ENCODE data around the gene QKI. TPM values are rescaled to one million over a fixed set of nuclear protein-coding genes. Genes with fewer than 3 reads are reported as not detected.
"Not testable (repeated sequence)": the region's sequence is repeated elsewhere in the genome, so short reads cannot be mapped to it uniquely, and the experiment has no call there.

The QKI gene
- total and polyA plus RNA-seq, 9 donors: 110 to 256 (median 229) TPM

GRCh38 chr6:163579111-163579879 is 164.8 kb downstream of the QKI start:
- Histone ChIP-seq H3K4me3 (ENCODE audit: low read length) (no peak overlapping the region), H3K4me1 (ENCODE audit: control insufficient read depth, insufficient read depth, low read length) (peaks cover 7% of the 10 kb centered on the region), H3K36me3 (ENCODE audit: control insufficient read depth, insufficient read depth, low read length) (peaks cover 5% of the 10 kb centered on the region), H3K9me3 (replicated peaks; ENCODE audit: control insufficient read depth, low read depth, low read length) (no peaks in the 10 kb centered on the region), H3K27ac (ENCODE audit: low read length) (no peak overlapping the region), H3K27me3 (ENCODE audit: control insufficient read depth, insufficient read depth, low read length) (no peaks in the 10 kb centered on the region)
- DNase-seq: peak; percentile 68
- WGBS (ENCODE audit: insufficient coverage): 23% methylated on average over 6 of the region's 13 CpGs

GRCh38 chr6:163579880-163580295 is 165.4 kb downstream of the QKI start:
- peaks cover 3% of the 10 kb centered on the region for H3K36me3 ChIP-seq (ENCODE audit: control insufficient read depth, insufficient read depth, low read length)
- DNase-seq: peak; percentile 50
- peaks cover 7% of the 10 kb centered on the region for H3K4me1 ChIP-seq (ENCODE audit: control insufficient read depth, insufficient read depth, low read length)
- H3K27me3 ChIP-seq (ENCODE audit: control insufficient read depth, insufficient read depth, low read length): no peaks in the 10 kb centered on the region
- H3K9me3 ChIP-seq (replicated peaks; ENCODE audit: control insufficient read depth, low read depth, low read length): no peaks in the 10 kb centered on the region
- no peak overlapping the region for H3K27ac ChIP-seq (ENCODE audit: low read length)
- WGBS (ENCODE audit: insufficient coverage): no CpG with 5 or more reads among the region's 4 CpGs
- H3K4me3 ChIP-seq (ENCODE audit: low read length): no peak overlapping the region

- Histone ChIP-seq H3K36me3 (ENCODE audit: control insufficient read depth, insufficient read depth, low read length) (peaks cover 2% of the 10 kb centered on the region), H3K4me1 (ENCODE audit: control insufficient read depth, insufficient read depth, low read length) (peaks cover 7% of the 10 kb centered on the region), H3K27ac (ENCODE audit: low read length) (no peak overlapping the region), H3K27me3 (ENCODE audit: control insufficient read depth, insufficient read depth, low read length) (no peaks in the 10 kb centered on the region), H3K4me3 (ENCODE audit: low read length) (no peak overlapping the region), H3K9me3 (replicated peaks; ENCODE audit: control insufficient read depth, low read depth, low read length) (no peaks in the 10 kb centered on the region)
- DNase-seq: peak; percentile 45
- WGBS (ENCODE audit: insufficient coverage): no CpG with 5 or more reads among the region's 8 CpGs
Measured at GRCh38 chr6:163580311-163581030, 166.0 kb downstream of the QKI start.

- DNase-seq: no peak
- H3K4me3 ChIP-seq (ENCODE audit: low read length): no peak overlapping the region
- H3K4me1 ChIP-seq (ENCODE audit: control insufficient read depth, insufficient read depth, low read length): peaks cover 11% of the 10 kb centered on the region
- H3K27me3 ChIP-seq (ENCODE audit: control insufficient read depth, insufficient read depth, low read length): no peaks in the 10 kb centered on the region
- 91% methylated on average over 4 of the region's 7 CpGs for WGBS (ENCODE audit: insufficient coverage)
- no peak overlapping the region for H3K27ac ChIP-seq (ENCODE audit: low read length)
- no peaks in the 10 kb centered on the region for H3K36me3 ChIP-seq (ENCODE audit: control insufficient read depth, insufficient read depth, low read length)
- H3K9me3 ChIP-seq (replicated peaks; ENCODE audit: control insufficient read depth, low read depth, low read length): no peaks in the 10 kb centered on the region
Measured at GRCh38 chr6:163583558-163583957, 169.0 kb downstream of the QKI start.

GRCh38 chr6:163585932-163586437 is 171.5 kb downstream of the QKI start:
- H3K27me3 ChIP-seq (ENCODE audit: control insufficient read depth, insufficient read depth, low read length): no peaks in the 10 kb centered on the region
- H3K4me1 ChIP-seq (ENCODE audit: control insufficient read depth, insufficient read depth, low read length): peaks cover 8% of the 10 kb centered on the region
- no peak overlapping the region for H3K27ac ChIP-seq (ENCODE audit: low read length)
- no CpG with 5 or more reads among the region's 8 CpGs for whole genome bisulfite sequencing (ENCODE audit: insufficient coverage)
- peak; percentile 75 for DNase-seq
- H3K36me3 ChIP-seq (ENCODE audit: control insufficient read depth, insufficient read depth, low read length): no peaks in the 10 kb centered on the region
- no peak overlapping the region for H3K4me3 ChIP-seq (ENCODE audit: low read length)
- H3K9me3 ChIP-seq (replicated peaks; ENCODE audit: control insufficient read depth, low read depth, low read length): peaks cover 8% of the 10 kb centered on the region

- H3K4me3 ChIP-seq (ENCODE audit: low read length): no peak overlapping the region
- DNase-seq: no peak
- WGBS (ENCODE audit: insufficient coverage): 84% methylated on average over 2 of the region's 6 CpGs
- H3K9me3 ChIP-seq (replicated peaks; ENCODE audit: control insufficient read depth, low read depth, low read length): peaks cover 10% of the 10 kb centered on the region
- H3K27me3 ChIP-seq (ENCODE audit: control insufficient read depth, insufficient read depth, low read length): no peaks in the 10 kb centered on the region
- no peaks in the 10 kb centered on the region for H3K36me3 ChIP-seq (ENCODE audit: control insufficient read depth, insufficient read depth, low read length)
- peaks cover 8% of the 10 kb centered on the region for H3K4me1 ChIP-seq (ENCODE audit: control insufficient read depth, insufficient read depth, low read length)
- H3K27ac ChIP-seq (ENCODE audit: low read length): no peak overlapping the region
Measured at GRCh38 chr6:163586888-163587287, 172.4 kb downstream of the QKI start.

- Histone ChIP-seq H3K27ac (ENCODE audit: low read length) (no peak overlapping the region), H3K9me3 (replicated peaks; ENCODE audit: control insufficient read depth, low read depth, low read length) (peaks cover 20% of the 10 kb centered on the region)
- WGBS (ENCODE audit: insufficient coverage): 70% methylated on average over 20 of the region's 22 CpGs
Measured at GRCh38 chr6:163588220-163588919, 173.9 kb downstream of the QKI start.

GRCh38 chr6:163589387-163589786 is 174.9 kb downstream of the QKI start:
- 57% methylated on average over 5 of the region's 5 CpGs for WGBS (ENCODE audit: insufficient coverage)
- H3K4me3 ChIP-seq (ENCODE audit: low read length): no peak overlapping the region
- H3K4me1 ChIP-seq (ENCODE audit: control insufficient read depth, insufficient read depth, low read length): peaks cover 8% of the 10 kb centered on the region
- no peak overlapping the region for H3K27ac ChIP-seq (ENCODE audit: low read length)
- no peaks in the 10 kb centered on the region for H3K36me3 ChIP-seq (ENCODE audit: control insufficient read depth, insufficient read depth, low read length)
- H3K9me3 ChIP-seq (replicated peaks; ENCODE audit: control insufficient read depth, low read depth, low read length): peaks cover 22% of the 10 kb centered on the region
- H3K27me3 ChIP-seq (ENCODE audit: control insufficient read depth, insufficient read depth, low read length): no peaks in the 10 kb centered on the region
- DNase-seq: no peak

More at GRCh38 chr6:163588220-163588919, 173.9 kb downstream of the QKI start:
- Histone ChIP-seq H3K27me3 (ENCODE audit: control insufficient read depth, insufficient read depth, low read length) (no peaks in the 10 kb centered on the region), H3K36me3 (ENCODE audit: control insufficient read depth, insufficient read depth, low read length) (no peaks in the 10 kb centered on the region), H3K4me3 (ENCODE audit: low read length) (no peak overlapping the region), H3K4me1 (ENCODE audit: control insufficient read depth, insufficient read depth, low read length) (peaks cover 8% of the 10 kb centered on the region)
- DNase-seq: peak; percentile 71

- H3K36me3 ChIP-seq (ENCODE audit: control insufficient read depth, insufficient read depth, low read length); H3K4me3 ChIP-seq (ENCODE audit: low read length); H3K27ac ChIP-seq (ENCODE audit: low read length); H3K27me3 ChIP-seq (ENCODE audit: control insufficient read depth, insufficient read depth, low read length); DNase-seq; H3K4me1 ChIP-seq (ENCODE audit: control insufficient read depth, insufficient read depth, low read length): not testable (repeated sequence)
- H3K9me3 ChIP-seq (replicated peaks; ENCODE audit: control insufficient read depth, low read depth, low read length): peaks cover 22% of the 10 kb centered on the region
- WGBS (ENCODE audit: insufficient coverage): 100% methylated on average over 6 of the region's 9 CpGs
Measured at GRCh38 chr6:163590132-163590531, 175.6 kb downstream of the QKI start.

GRCh38 chr6:163592872-163593271 is 178.4 kb downstream of the QKI start:
- DNase-seq: no peak
- Histone ChIP-seq H3K27me3 (ENCODE audit: control insufficient read depth, insufficient read depth, low read length) (no peaks in the 10 kb centered on the region), H3K27ac (ENCODE audit: low read length) (no peak overlapping the region), H3K4me3 (ENCODE audit: low read length) (no peak overlapping the region), H3K9me3 (replicated peaks; ENCODE audit: control insufficient read depth, low read depth, low read length) (peaks cover 22% of the 10 kb centered on the region), H3K4me1 (ENCODE audit: control insufficient read depth, insufficient read depth, low read length) (peaks cover 5% of the 10 kb centered on the region), H3K36me3 (ENCODE audit: control insufficient read depth, insufficient read depth, low read length) (no peaks in the 10 kb centered on the region)
- WGBS (ENCODE audit: insufficient coverage): no CpG with 5 or more reads among the region's 3 CpGs

Data from muscle of leg (tissue), 11 donors.